Activated T-cell treated with anti-CD3 and anti-CD28 coated beads, Interleukin-2, amount 50 U/mL, for 72 hours (primary cell): ENCODE results near the gene CYP4V2. TPM values are rescaled to one million over a fixed set of nuclear protein-coding genes. Genes with fewer than 3 reads are reported as not detected.

Source experiments
- ATAC-seq, 2 donors: fragments of 150-1000 bp; cut with Tn5 transposase; replicated peaks in 1 of 2; 2 replicates each; pipeline ENCODE4 v1.10.0; 2021; ENCODE audit warnings: moderate library complexity in 2 of 2, mild to moderate bottlenecking in 1 of 2
- DNase-seq, 2 donors: peaks; one replicate each; pipeline ENCODE4 v3.0.0; 2021 to 2022; ENCODE audit warnings: mixed read lengths in 1 of 2
- H3K27ac Mint-ChIP-seq: one replicate; pipeline ENCODE4 v1.8.0; 2022; ENCODE audit warnings: mild to moderate bottlenecking, moderate library complexity, mixed read lengths
- H3K27me3 Mint-ChIP-seq: one replicate; pipeline ENCODE4 v1.8.0; 2022; ENCODE audit warnings: low read depth, mixed read lengths
- H3K36me3 Mint-ChIP-seq, 2 donors: one replicate each; pipeline ENCODE4 v1.8.0; 2022; ENCODE audit warnings: mixed read lengths in 2 of 2, mild to moderate bottlenecking in 1 of 2; ENCODE audit not compliant: insufficient read depth in 2 of 2
- H3K4me1 Mint-ChIP-seq: one replicate; pipeline ENCODE4 v1.8.0; 2022; ENCODE audit warnings: low read depth, mixed read lengths
- H3K4me3 Mint-ChIP-seq, 2 donors: one replicate each; pipeline ENCODE4 v1.8.0; 2022; ENCODE audit warnings: mild to moderate bottlenecking in 2 of 2, mixed read lengths in 2 of 2, moderate library complexity in 2 of 2
- H3K9me3 Mint-ChIP-seq, 2 donors: one replicate each; pipeline ENCODE4 v1.8.0; 2022; ENCODE audit warnings: mixed read lengths in 2 of 2
- total RNA-seq, 2 donors: library from RNA; stranded (reverse); gene quantifications; one replicate each; pipeline ENCODE4 v1.2.3, GENCODE V29; 2022

Gene CYP4V2
- total RNA-seq, 2 donors from 2014 or later, result 15.4 to 20.4 TPM

GRCh38 chr4:186248643-186249042, 57.3 kb downstream of the CYP4V2 start:
- Mint-ChIP-seq H3K4me1 (no peaks in the 10 kb centered on the region), H3K36me3 (peaks cover 0 to 7% of the 10 kb centered on the region in 2 donors), H3K27me3 (peaks cover 6% of the 10 kb centered on the region), H3K27ac (no peak overlapping the region), H3K9me3 (peaks cover 0 to 7% of the 10 kb centered on the region in 2 donors), H3K4me3 (no peak overlapping the region)
- DNase-seq (no peak), ATAC-seq (no peak)

GRCh38 chr4:186249785-186250754, 58.7 kb downstream of the CYP4V2 start:
- peaks cover 0 to 7% of the 10 kb centered on the region in 2 donors for H3K36me3 Mint-ChIP-seq
- peaks cover 6% of the 10 kb centered on the region for H3K27me3 Mint-ChIP-seq
- no peak for ATAC-seq
- no peak overlapping the region for H3K27ac Mint-ChIP-seq
- DNase-seq, result no peak
- H3K9me3 Mint-ChIP-seq, result peaks cover 0 to 7% of the 10 kb centered on the region in 2 donors
- no peaks in the 10 kb centered on the region for H3K4me1 Mint-ChIP-seq
- H3K4me3 Mint-ChIP-seq, result no peak overlapping the region

GRCh38 chr4:186250760-186251159, 59.4 kb downstream of the CYP4V2 start:
- Mint-ChIP-seq H3K27me3 (peaks cover 6% of the 10 kb centered on the region), H3K4me1 (no peaks in the 10 kb centered on the region), H3K9me3 (peaks cover 0 to 5% of the 10 kb centered on the region in 2 donors), H3K27ac (no peak overlapping the region), H3K36me3 (peaks cover 0 to 7% of the 10 kb centered on the region in 2 donors), H3K4me3 (no peak overlapping the region)
- ATAC-seq, result no peak
- no peak for DNase-seq

- Mint-ChIP-seq H3K4me3 (no peak overlapping the region), H3K9me3 (no peaks in the 10 kb centered on the region), H3K27ac (no peak overlapping the region), H3K36me3 (no peaks in the 10 kb centered on the region), H3K4me1 (no peaks in the 10 kb centered on the region), H3K27me3 (no peaks in the 10 kb centered on the region)
- ATAC-seq, result no peak
- no peak for DNase-seq
Observed at GRCh38 chr4:186255122-186255521, 63.8 kb downstream of the CYP4V2 start.

GRCh38 chr4:186258216-186258811, 66.9 kb downstream of the CYP4V2 start:
- no peaks in the 10 kb centered on the region for H3K27me3 Mint-ChIP-seq

GRCh38 chr4:186260117-186260503, 68.7 kb downstream of the CYP4V2 start:
- ATAC-seq (no peak), DNase-seq (no peak)
- Mint-ChIP-seq H3K9me3 (no peaks in the 10 kb centered on the region), H3K27me3 (peaks cover 7% of the 10 kb centered on the region), H3K4me3 (no peak overlapping the region), H3K27ac (no peak overlapping the region), H3K36me3 (no peaks in the 10 kb centered on the region), H3K4me1 (no peaks in the 10 kb centered on the region)

More at GRCh38 chr4:186258216-186258811, 66.9 kb downstream of the CYP4V2 start:
- Mint-ChIP-seq H3K36me3 (no peaks in the 10 kb centered on the region), H3K4me1 (no peaks in the 10 kb centered on the region), H3K27ac (no peak overlapping the region), H3K9me3 (no peaks in the 10 kb centered on the region), H3K4me3 (no peak overlapping the region)
- DNase-seq (no peak), ATAC-seq (no peak)

Other genes starting within 250 kb of the CYP4V2 start
- under 1 TPM; 0.09 to 0.14 TPM for gene TLR3, start 122.4 kb upstream of the CYP4V2 start, total RNA-seq
- gene FAM149A, start 86.9 kb upstream of the CYP4V2 start, total RNA-seq, result 1 to 10 TPM in 1 of 2 donors, under 1 TPM in 1; 0.51 to 2.0 TPM
- 1 to 10 TPM in 1 of 2 donors, under 1 TPM in 1; 0.79 to 1.2 TPM for gene KLKB1, start 35.9 kb downstream of the CYP4V2 start, total RNA-seq
- gene F11, start 74.6 kb downstream of the CYP4V2 start, total RNA-seq, result not detected